Sigmoid colon (tissue), 7 donors: ENCODE results near the gene DOK6. TPM values are rescaled to one million over a fixed set of nuclear protein-coding genes. Genes with fewer than 3 reads are reported as not detected.

Experiments
- DNase-seq: peaks from one replicate; pipeline ENCODE4 v3.0.0-alpha.2; 2019
- H3K27ac ChIP-seq, 4 donors: fragments of 200-600 bp; sonication (generic); one replicate each; pipeline ENCODE4 v1.5.1; 2016 to 2019; ENCODE audit warnings: mild to moderate bottlenecking in 1 of 4
- H3K27me3 ChIP-seq, 3 donors: fragments of 200-600 bp; sonication (generic); one replicate each; pipeline ENCODE4 v1.5.1; 2019; ENCODE audit warnings: mild to moderate bottlenecking in 1 of 3
- H3K36me3 ChIP-seq, 4 donors: fragments of 200-600 bp; sonication (generic); one replicate each; pipeline ENCODE4 v1.5.1; 2016 to 2019
- H3K4me1 ChIP-seq, 4 donors: fragments of 200-600 bp; sonication (generic); one replicate each; pipeline ENCODE4 v1.5.1; 2017 to 2019
- H3K4me3 ChIP-seq, 4 donors: fragments of 200-600 bp; sonication (generic); one replicate each; pipeline ENCODE4 v1.5.1; 2017 to 2019; ENCODE audit warnings: mild to moderate bottlenecking in 2 of 4, moderate library complexity in 1 of 4
- H3K9me3 ChIP-seq, 4 donors: fragments of 200-600 bp in 3 of 4; sonication (generic) in 3 of 4; one replicate each; pipeline versions ENCODE4 v1.5.1 to v1.6.1; 2013 to 2019
- EP300 ChIP-seq, 4 donors: sonication (generic); formaldehyde crosslinking; IDR thresholded peaks; one replicate each; pipeline ENCODE4 v1.6.1; 2017; ENCODE audit warnings: antibody characterized with exemption in 4 of 4
- POLR2A ChIP-seq, 2 donors: fragments of 450-650 bp; IDR thresholded peaks; one replicate each; pipeline ENCODE4 v1.6.1; 2016; ENCODE audit warnings: antibody characterized with exemption in 2 of 2, mild to moderate bottlenecking in 2 of 2, moderate library complexity in 2 of 2
- POLR2AphosphoS5 ChIP-seq, 4 donors: sonication (generic); formaldehyde crosslinking; IDR thresholded peaks; one replicate each; pipeline ENCODE4 v1.6.1; 2017; ENCODE audit warnings: antibody characterized with exemption in 4 of 4
- WGBS, 2 donors: extraction: QIAGEN DNeasy Blood & Tissue Kit; methylation state at CpG; one replicate each; pipeline ENCODE4 v1.1.7; 2013; 5-methylcytosine and 5-hydroxymethylcytosine counted together
- intact Hi-C: fragments of 100-400 bp; cut with DNase I; formaldehyde crosslinking; loops from one replicate; pipeline ENCODE4 v1.15.1; 2023
- polyA plus RNA-seq, 3 donors: library from polyadenylated mRNA; stranded (reverse); fragments of 200-250 nt; gene quantifications; one replicate each; pipeline ENCODE4 v1.2.3, GENCODE V29; 2013
- total RNA-seq, 4 donors: library from RNA; depleted of rRNA; stranded (reverse); fragments of >200 nt; gene quantifications; one replicate each; pipeline ENCODE4 v1.1.0, GENCODE V29; 2016
- TF ChIP-seq, protein P1 (sequence below), 4 experiments: fragments of 450-650 bp in 3 of 4; fragments of 200-600 bp in 1 of 4; IDR thresholded peaks; one replicate each; pipeline ENCODE4 v1.5.1; 2016 to 2019; ENCODE audit warnings: antibody characterized with exemption in 4 of 4, mild to moderate bottlenecking in 3 of 4, moderate library complexity in 2 of 4
- donor health status: healthy with polysubstance abuse.
- donor health status: Bipolar disorder and iron deficiency.
- donor health status: healthy.

Gene DOK6
- total and polyA plus RNA-seq, 7 donors, result under 0.01 to 1.9 (median 0.95) TPM

DNA sequence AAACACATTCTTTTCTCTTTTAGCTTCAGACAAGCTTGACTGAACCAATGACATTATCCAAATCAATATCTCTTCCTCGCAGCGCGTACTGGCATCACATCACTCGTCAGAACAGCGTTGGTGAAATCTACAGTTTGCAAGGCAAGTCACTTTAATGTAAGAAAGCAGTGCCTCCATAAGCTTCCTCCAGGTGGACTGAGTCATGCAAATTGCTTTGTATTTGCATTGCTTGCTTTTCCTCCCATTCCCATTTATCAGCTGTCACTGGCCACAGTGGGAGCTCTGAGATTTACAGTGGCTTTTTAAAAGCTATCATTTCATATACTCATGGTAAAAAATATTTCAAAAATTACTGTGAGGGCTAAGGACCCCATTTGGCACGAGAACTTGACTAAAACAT lies 357.0 kb downstream of the DOK6 start:
- TF ChIP-seq EP300 (IDR thresholded peaks at IDR 0.05), result no peak
- TF ChIP-seq POLR2A (IDR thresholded peaks at IDR 0.05), result no peak
- TF ChIP-seq POLR2AphosphoS5 (IDR thresholded peaks at IDR 0.05), result no peak
- TF ChIP-seq, protein P1, sequence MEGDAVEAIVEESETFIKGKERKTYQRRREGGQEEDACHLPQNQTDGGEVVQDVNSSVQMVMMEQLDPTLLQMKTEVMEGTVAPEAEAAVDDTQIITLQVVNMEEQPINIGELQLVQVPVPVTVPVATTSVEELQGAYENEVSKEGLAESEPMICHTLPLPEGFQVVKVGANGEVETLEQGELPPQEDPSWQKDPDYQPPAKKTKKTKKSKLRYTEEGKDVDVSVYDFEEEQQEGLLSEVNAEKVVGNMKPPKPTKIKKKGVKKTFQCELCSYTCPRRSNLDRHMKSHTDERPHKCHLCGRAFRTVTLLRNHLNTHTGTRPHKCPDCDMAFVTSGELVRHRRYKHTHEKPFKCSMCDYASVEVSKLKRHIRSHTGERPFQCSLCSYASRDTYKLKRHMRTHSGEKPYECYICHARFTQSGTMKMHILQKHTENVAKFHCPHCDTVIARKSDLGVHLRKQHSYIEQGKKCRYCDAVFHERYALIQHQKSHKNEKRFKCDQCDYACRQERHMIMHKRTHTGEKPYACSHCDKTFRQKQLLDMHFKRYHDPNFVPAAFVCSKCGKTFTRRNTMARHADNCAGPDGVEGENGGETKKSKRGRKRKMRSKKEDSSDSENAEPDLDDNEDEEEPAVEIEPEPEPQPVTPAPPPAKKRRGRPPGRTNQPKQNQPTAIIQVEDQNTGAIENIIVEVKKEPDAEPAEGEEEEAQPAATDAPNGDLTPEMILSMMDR (IDR thresholded peaks at IDR 0.05), result no peak
- peaks cover 0 to 3% (median 0%) of the 10 kb centered on the region in 4 donors for H3K9me3 ChIP-seq
- H3K27me3 ChIP-seq, result no peaks in the 10 kb centered on the region
- DNase-seq, result no peak
- H3K27ac ChIP-seq, result no peak overlapping the region
- H3K36me3 ChIP-seq, result no peaks in the 10 kb centered on the region
- intact Hi-C loops, result no loop called here
- no peak overlapping the region for H3K4me3 ChIP-seq
- 72 to 73% methylated on average over 6 of the region's 6 CpGs for WGBS, 2 donors
- H3K4me1 ChIP-seq, result no peaks in the 10 kb centered on the region

DNA sequence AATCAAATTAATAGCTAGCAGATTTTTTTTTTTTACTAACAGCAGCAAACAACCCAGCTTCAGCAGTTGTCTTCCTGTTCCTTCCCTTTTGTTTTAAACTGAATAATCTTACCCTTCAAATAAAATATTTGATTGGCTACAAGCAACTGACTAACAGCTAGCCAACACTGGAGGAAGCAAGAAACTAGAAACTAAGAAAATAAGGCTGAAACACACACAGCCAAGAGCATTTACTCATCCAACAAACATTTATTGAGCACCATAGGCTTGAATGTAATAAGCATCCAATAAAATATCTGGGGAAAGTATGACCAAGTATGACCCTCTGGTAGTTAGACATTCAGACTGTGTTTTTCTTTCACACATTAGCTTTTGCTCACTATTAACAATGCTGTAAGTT lies 357.8 kb downstream of the DOK6 start:
- Histone ChIP-seq H3K27me3 (no peaks in the 10 kb centered on the region), H3K4me3 (no peak overlapping the region), H3K9me3 (peaks cover 0 to 3% (median 0%) of the 10 kb centered on the region in 4 donors), H3K27ac (no peak overlapping the region), H3K4me1 (no peaks in the 10 kb centered on the region), H3K36me3 (no peaks in the 10 kb centered on the region)
- intact Hi-C loops, result no loop called here
- DNase-seq, result no peak
- TF ChIP-seq EP300 (IDR thresholded peaks at IDR 0.05) (no peak), POLR2AphosphoS5 (IDR thresholded peaks at IDR 0.05) (no peak), POLR2A (IDR thresholded peaks at IDR 0.05) (no peak)
- TF ChIP-seq, protein P1 (IDR thresholded peaks at IDR 0.05), result no peak

DNA sequence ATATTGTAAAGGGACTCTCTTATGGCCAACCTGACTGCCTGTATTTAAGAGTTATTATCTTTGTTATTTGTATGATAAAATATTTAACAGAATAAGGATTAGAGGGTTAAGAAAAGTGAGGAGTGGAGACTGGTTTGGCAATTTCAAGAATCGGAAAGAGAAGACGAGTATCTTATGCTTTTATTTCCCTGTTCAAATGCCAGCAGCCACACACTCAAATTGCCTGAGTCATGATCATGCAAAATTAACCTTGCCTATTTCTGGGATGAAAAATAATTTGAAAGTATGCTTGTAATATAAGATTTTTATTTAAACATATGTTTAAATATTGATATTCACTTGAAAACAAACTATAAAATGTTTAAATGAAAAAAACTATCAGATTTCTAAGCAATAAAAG lies 358.4 kb downstream of the DOK6 start:
- no peak for TF ChIP-seq POLR2A (IDR thresholded peaks at IDR 0.05)
- no peak for TF ChIP-seq EP300 (IDR thresholded peaks at IDR 0.05)
- TF ChIP-seq, protein P1 (IDR thresholded peaks at IDR 0.05), result no peak
- TF ChIP-seq POLR2AphosphoS5 (IDR thresholded peaks at IDR 0.05), result no peak

DNA sequence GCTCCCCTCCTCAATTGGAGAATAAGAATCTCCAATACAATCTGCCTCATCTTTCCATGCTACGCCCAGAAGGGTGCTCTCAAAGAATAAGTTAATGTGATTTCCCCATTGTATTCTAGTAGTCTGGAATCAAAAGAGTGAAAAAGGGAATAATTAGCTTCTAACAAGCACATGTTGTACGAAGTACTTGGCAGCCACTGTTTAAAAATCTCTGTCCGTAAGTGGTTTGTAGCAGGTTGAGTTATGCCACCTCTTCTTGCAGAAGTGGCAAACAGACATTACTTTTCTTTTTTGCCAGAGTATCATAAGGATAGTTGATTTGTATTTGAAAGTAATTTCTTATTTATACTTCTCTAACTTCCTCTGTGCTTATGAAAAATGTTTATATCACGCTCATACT lies 362.3 kb downstream of the DOK6 start:
- no peak for DNase-seq
- H3K4me3 ChIP-seq, result no peak overlapping the region
- no peaks in the 10 kb centered on the region for H3K27me3 ChIP-seq
- H3K27ac ChIP-seq, result no peak overlapping the region
- intact Hi-C loops, result no loop called here
- no peaks in the 10 kb centered on the region for H3K36me3 ChIP-seq
- WGBS, 2 donors, result 64 to 70% methylated on average over 4 of the region's 4 CpGs
- no peaks in the 10 kb centered on the region for H3K9me3 ChIP-seq
- TF ChIP-seq EP300 (IDR thresholded peaks at IDR 0.05) (no peak), POLR2AphosphoS5 (IDR thresholded peaks at IDR 0.05) (no peak)
- TF ChIP-seq, protein P1 (IDR thresholded peaks at IDR 0.05), result no peak
- H3K4me1 ChIP-seq, result no peaks in the 10 kb centered on the region

More for the DNA sequence above, 358.4 kb downstream of the DOK6 start:
- H3K9me3 ChIP-seq, result peaks cover 0 to 3% (median 0%) of the 10 kb centered on the region in 4 donors
- intact Hi-C loops, result no loop called here
- no peak overlapping the region for H3K4me3 ChIP-seq
- no peaks in the 10 kb centered on the region for H3K36me3 ChIP-seq
- no peaks in the 10 kb centered on the region for H3K4me1 ChIP-seq
- no peak overlapping the region for H3K27ac ChIP-seq
- no peak for DNase-seq
- 55 to 73% methylated on average over 2 of the region's 2 CpGs for WGBS, 2 donors
- H3K27me3 ChIP-seq, result no peaks in the 10 kb centered on the region

DNA sequence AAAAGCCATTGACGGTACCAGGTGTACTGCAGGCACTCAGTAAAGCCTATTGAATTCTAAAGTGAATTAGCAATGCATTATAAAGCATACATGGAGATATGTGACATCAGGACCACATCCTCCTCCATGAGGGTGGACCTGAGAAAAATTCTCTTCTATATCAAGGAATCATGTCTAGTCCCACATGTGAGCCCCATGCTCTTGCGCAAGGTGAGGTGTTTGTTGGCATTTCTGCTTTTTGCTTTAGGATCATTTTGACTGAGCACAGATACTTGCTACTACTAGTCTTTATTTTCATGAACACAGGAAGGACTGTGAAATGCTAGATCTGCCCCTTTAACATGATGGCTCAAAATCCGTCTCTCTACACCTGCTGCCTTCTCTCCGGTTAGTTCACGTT lies 363.1 kb downstream of the DOK6 start:
- H3K36me3 ChIP-seq, result no peaks in the 10 kb centered on the region
- no peaks in the 10 kb centered on the region for H3K27me3 ChIP-seq
- H3K4me1 ChIP-seq, result no peaks in the 10 kb centered on the region
- no peak for DNase-seq
- H3K4me3 ChIP-seq, result no peak overlapping the region
- WGBS, 2 donors, result 92 to 97% methylated on average over 5 of the region's 5 CpGs
- TF ChIP-seq, protein P1 (IDR thresholded peaks at IDR 0.05), result no peak
- TF ChIP-seq EP300 (IDR thresholded peaks at IDR 0.05) (no peak), POLR2AphosphoS5 (IDR thresholded peaks at IDR 0.05) (no peak), POLR2A (IDR thresholded peaks at IDR 0.05) (no peak)
- intact Hi-C loops, result no loop called here
- H3K27ac ChIP-seq, result no peak overlapping the region
- no peaks in the 10 kb centered on the region for H3K9me3 ChIP-seq
